Panc1 (cell line): ENCODE data around the gene IL19.

ENCODE experiments used
- SIN3A ChIP-seq: IDR thresholded peaks from 2 replicates; pipeline ENCODE4 v1.6.1; 2012; ENCODE audit warnings: low read depth, mild to moderate bottlenecking, low read length, moderate library complexity, borderline replicate concordance; ENCODE audit not compliant: insufficient read depth
- TCF7L2 ChIP-seq: IDR thresholded peaks from 2 replicates; pipeline ENCODE4 v1.6.1; 2011; ENCODE audit warnings: mild to moderate bottlenecking, low read depth, low read length, inconsistent platforms
- TF ChIP-seq, protein P1 (sequence below): fragments of 450-650 bp; IDR thresholded peaks from 2 replicates; pipeline ENCODE4 v1.5.1; 2017; ENCODE audit warnings: mild to moderate bottlenecking

DNA sequence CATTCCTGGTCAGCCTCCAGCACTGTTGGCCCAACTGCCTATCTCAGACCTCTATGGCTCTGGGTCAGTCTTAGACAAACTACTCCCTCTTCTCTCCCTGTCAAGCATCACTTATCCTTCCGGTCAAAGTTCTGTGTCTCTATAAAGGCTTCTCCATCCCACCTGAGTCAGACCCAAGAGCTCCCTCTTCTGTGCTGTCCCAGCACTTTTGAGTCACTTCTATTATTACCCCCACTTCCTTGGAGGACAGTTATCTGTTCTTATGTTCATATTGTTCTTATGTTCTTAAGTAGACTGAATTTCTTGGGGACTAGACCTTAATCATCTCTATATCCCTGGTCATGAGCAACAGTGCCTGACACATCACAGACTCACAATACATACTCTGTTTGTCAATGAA lies 30.9 kb downstream of the IL19 start:
- TF ChIP-seq, protein P1, sequence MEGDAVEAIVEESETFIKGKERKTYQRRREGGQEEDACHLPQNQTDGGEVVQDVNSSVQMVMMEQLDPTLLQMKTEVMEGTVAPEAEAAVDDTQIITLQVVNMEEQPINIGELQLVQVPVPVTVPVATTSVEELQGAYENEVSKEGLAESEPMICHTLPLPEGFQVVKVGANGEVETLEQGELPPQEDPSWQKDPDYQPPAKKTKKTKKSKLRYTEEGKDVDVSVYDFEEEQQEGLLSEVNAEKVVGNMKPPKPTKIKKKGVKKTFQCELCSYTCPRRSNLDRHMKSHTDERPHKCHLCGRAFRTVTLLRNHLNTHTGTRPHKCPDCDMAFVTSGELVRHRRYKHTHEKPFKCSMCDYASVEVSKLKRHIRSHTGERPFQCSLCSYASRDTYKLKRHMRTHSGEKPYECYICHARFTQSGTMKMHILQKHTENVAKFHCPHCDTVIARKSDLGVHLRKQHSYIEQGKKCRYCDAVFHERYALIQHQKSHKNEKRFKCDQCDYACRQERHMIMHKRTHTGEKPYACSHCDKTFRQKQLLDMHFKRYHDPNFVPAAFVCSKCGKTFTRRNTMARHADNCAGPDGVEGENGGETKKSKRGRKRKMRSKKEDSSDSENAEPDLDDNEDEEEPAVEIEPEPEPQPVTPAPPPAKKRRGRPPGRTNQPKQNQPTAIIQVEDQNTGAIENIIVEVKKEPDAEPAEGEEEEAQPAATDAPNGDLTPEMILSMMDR, result no peak
- TF ChIP-seq TCF7L2, result no peak
- no peak for TF ChIP-seq SIN3A
